Neural cell (in vitro differentiated cells): Measurements from ENCODE around the gene CHD6. TPM values are rescaled to one million over a fixed set of nuclear protein-coding genes. Genes with fewer than 3 reads are reported as not detected.

Source experiments
- H2AFZ ChIP-seq: fragments of 200-600, 300-800 bp; sonication (generic), shearing (Covaris generic); 2 replicates; pipeline ENCODE4 v1.6.0; 2014; ENCODE audit warnings: low read depth, mild to moderate bottlenecking, antibody characterized with exemption, low read length, moderate library complexity
- H3F3A ChIP-seq: fragments of 200-600 bp; shearing (Covaris generic); 2 replicates; pipeline ENCODE4 v1.6.1; 2016; ENCODE audit warnings: mild to moderate bottlenecking, moderate library complexity, mixed read lengths, antibody characterized with exemption, low read length; ENCODE audit not compliant: insufficient read depth, poor library complexity, severe bottlenecking
- H3K27ac ChIP-seq: fragments of 200-600, 300-800 bp; sonication (generic), shearing (Covaris generic); 2 replicates; pipeline ENCODE4 v1.5.1; 2014; ENCODE audit warnings: mild to moderate bottlenecking, low read length, moderate library complexity
- H3K27me3 ChIP-seq: fragments of 300-800, 200-600 bp; sonication (generic), shearing (Covaris generic); 2 replicates; pipeline ENCODE4 v1.6.0; 2014; ENCODE audit warnings: mild to moderate bottlenecking, low read depth, low read length, moderate library complexity; ENCODE audit not compliant: insufficient read depth
- H3K36me3 ChIP-seq: fragments of 300-800, 200-600 bp; sonication (generic), shearing (Covaris generic); 2 replicates; pipeline ENCODE4 v1.5.1; 2014; ENCODE audit warnings: mild to moderate bottlenecking, antibody characterized with exemption, low read length, moderate library complexity; ENCODE audit not compliant: insufficient read depth
- H3K4me2 ChIP-seq: fragments of 300-800, 200-600 bp; sonication (generic), shearing (Covaris generic); 2 replicates; pipeline ENCODE4 v1.6.0; 2014; ENCODE audit warnings: mild to moderate bottlenecking, low read length
- H3K4me3 ChIP-seq: fragments of 300-800, 200-600 bp; sonication (generic), shearing (Covaris generic); 2 replicates; pipeline ENCODE4 v1.5.1; 2014; ENCODE audit warnings: mild to moderate bottlenecking, low read length, moderate library complexity
- H3K79me2 ChIP-seq: fragments of 200-600 bp; shearing (Covaris generic); replicated peaks from 2 replicates; pipeline ENCODE4 v1.6.0; 2014; ENCODE audit warnings: mild to moderate bottlenecking, low read length, moderate library complexity; ENCODE audit not compliant: insufficient read depth
- H3K9ac ChIP-seq: fragments of 300-800, 200-600 bp; sonication (generic), shearing (Covaris generic); 2 replicates; pipeline ENCODE4 v1.6.1; 2016; ENCODE audit warnings: mild to moderate bottlenecking, low read length, mixed read lengths
- H3K9me2 ChIP-seq: fragments of 200-600 bp; shearing (Covaris generic); 2 replicates; pipeline ENCODE4 v1.6.1; 2016; ENCODE audit warnings: mild to moderate bottlenecking, low read length, mixed read lengths; ENCODE audit not compliant: insufficient read depth
- H3K9me3 ChIP-seq: fragments of 200-600, 300-800 bp; sonication (generic), shearing (Covaris generic); 2 replicates; pipeline ENCODE4 v1.6.1; 2016; ENCODE audit warnings: mild to moderate bottlenecking, mixed run types, low read length, moderate library complexity, mixed read lengths
- H4K20me1 ChIP-seq: fragments of 200-600 bp; shearing (Covaris generic); 2 replicates; pipeline ENCODE4 v1.6.1; 2016; ENCODE audit warnings: mild to moderate bottlenecking, mixed run types; ENCODE audit not compliant: insufficient read depth
- EP300 ChIP-seq: fragments of 450-650 bp; conservative IDR thresholded peaks from 2 replicates; pipeline ENCODE4 v1.6.1; 2014; ENCODE audit warnings: antibody characterized with exemption, mild to moderate bottlenecking, moderate library complexity; ENCODE audit not compliant: poor library complexity, severe bottlenecking
- EZH2 ChIP-seq: fragments of 200-600, 300-800 bp; shearing (Covaris generic), sonication (generic); IDR thresholded peaks from 2 replicates; pipeline ENCODE4 v1.6.1; 2014; ENCODE audit warnings: antibody characterized with exemption, low read length, borderline replicate concordance, mild to moderate bottlenecking; ENCODE audit not compliant: insufficient read depth, poor library complexity, severe bottlenecking
- MXI1 ChIP-seq: fragments of 450-650 bp; conservative IDR thresholded peaks from 2 replicates; pipeline ENCODE4 v1.6.1; 2014; ENCODE audit warnings: antibody characterized with exemption, mild to moderate bottlenecking; ENCODE audit not compliant: poor library complexity, severe bottlenecking
- POLR2AphosphoS5 ChIP-seq: IDR thresholded peaks from 2 replicates; pipeline ENCODE4 v1.6.1; 2012
- RAD21 ChIP-seq: fragments of 450-650 bp; conservative IDR thresholded peaks from 2 replicates; pipeline ENCODE4 v1.6.1; 2014; ENCODE audit warnings: antibody characterized with exemption, mild to moderate bottlenecking, moderate library complexity
- SMC3 ChIP-seq: fragments of 450-650 bp; conservative IDR thresholded peaks from 2 replicates; pipeline ENCODE4 v1.6.1; 2014; ENCODE audit warnings: antibody characterized with exemption, mild to moderate bottlenecking, moderate library complexity; ENCODE audit not compliant: poor library complexity
- TAF1 ChIP-seq: IDR thresholded peaks from 2 replicates; pipeline ENCODE4 v1.6.1; 2012; ENCODE audit warnings: low read depth
- polyA plus RNA-seq: library from polyadenylated mRNA; depleted of rRNA; stranded (reverse); fragments of >200 nt; gene quantifications from 2 replicates; pipeline ENCODE4 v1.2.3, GENCODE V29; 2014
- TF ChIP-seq, protein P1 (sequence below): IDR thresholded peaks from 2 replicates; pipeline ENCODE4 v1.6.1; 2012; ENCODE audit warnings: borderline replicate concordance
- TF ChIP-seq, protein P2 (sequence below): fragments of 450-650 bp; IDR thresholded peaks from 2 replicates; pipeline ENCODE4 v1.5.1; 2014; ENCODE audit warnings: antibody characterized with exemption, mild to moderate bottlenecking, moderate library complexity; ENCODE audit not compliant: poor library complexity, severe bottlenecking

CHD6 gene
- polyA plus RNA-seq, 1 donor from 2014 or later: 22.9 TPM

DNA sequence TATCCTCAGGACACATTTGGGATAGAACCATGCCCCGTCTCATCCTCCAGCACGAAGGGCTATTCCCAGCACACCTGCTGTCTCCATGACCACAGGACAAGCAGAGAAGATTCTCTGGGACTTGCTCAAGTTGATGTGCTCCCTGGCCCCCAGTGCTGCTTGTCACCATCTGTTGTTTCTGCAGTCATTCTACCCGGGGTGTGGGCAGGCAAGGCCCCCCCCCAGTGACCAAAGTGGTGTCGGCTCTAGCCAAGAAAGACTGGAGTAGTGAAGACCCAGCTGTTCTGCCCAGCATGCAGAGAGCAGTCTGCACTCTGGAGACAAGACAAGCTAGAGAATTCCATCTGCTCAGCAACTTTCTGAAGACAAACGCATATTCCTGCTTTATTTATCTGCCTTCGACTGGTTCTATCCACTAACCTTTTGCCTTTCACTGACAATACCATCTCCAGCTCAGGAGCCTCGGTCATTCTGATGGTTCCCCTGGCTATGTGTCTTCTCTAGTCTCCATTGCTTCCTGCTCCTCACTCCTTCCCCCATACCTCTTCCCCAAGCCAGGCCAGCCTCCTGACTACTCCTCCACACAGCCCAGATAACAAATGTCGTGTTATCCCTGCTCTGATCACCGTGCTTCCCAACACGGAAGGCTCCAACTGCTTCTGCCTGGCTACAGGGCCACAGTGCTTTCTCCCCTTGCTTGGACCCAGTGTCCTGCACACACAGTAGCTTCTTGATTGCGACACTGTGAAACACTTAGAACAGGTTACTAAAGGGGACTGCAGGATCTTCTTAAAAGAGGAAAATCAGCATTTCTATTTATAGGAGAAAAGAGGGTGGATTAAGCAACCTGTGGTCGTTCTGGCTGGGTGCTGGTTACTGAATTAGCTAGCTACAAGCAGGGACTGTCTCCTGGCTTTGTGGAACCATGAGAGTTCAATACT, 164.9 kb downstream of the CHD6 start:
- TF ChIP-seq, protein P1, sequence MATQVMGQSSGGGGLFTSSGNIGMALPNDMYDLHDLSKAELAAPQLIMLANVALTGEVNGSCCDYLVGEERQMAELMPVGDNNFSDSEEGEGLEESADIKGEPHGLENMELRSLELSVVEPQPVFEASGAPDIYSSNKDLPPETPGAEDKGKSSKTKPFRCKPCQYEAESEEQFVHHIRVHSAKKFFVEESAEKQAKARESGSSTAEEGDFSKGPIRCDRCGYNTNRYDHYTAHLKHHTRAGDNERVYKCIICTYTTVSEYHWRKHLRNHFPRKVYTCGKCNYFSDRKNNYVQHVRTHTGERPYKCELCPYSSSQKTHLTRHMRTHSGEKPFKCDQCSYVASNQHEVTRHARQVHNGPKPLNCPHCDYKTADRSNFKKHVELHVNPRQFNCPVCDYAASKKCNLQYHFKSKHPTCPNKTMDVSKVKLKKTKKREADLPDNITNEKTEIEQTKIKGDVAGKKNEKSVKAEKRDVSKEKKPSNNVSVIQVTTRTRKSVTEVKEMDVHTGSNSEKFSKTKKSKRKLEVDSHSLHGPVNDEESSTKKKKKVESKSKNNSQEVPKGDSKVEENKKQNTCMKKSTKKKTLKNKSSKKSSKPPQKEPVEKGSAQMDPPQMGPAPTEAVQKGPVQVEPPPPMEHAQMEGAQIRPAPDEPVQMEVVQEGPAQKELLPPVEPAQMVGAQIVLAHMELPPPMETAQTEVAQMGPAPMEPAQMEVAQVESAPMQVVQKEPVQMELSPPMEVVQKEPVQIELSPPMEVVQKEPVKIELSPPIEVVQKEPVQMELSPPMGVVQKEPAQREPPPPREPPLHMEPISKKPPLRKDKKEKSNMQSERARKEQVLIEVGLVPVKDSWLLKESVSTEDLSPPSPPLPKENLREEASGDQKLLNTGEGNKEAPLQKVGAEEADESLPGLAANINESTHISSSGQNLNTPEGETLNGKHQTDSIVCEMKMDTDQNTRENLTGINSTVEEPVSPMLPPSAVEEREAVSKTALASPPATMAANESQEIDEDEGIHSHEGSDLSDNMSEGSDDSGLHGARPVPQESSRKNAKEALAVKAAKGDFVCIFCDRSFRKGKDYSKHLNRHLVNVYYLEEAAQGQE: no peak
- TF ChIP-seq MXI1 (no peak), EZH2 (no peak), RAD21 (no peak), POLR2AphosphoS5 (no peak), SMC3 (no peak), TAF1 (no peak), EP300 (no peak)
- TF ChIP-seq, protein P2, sequence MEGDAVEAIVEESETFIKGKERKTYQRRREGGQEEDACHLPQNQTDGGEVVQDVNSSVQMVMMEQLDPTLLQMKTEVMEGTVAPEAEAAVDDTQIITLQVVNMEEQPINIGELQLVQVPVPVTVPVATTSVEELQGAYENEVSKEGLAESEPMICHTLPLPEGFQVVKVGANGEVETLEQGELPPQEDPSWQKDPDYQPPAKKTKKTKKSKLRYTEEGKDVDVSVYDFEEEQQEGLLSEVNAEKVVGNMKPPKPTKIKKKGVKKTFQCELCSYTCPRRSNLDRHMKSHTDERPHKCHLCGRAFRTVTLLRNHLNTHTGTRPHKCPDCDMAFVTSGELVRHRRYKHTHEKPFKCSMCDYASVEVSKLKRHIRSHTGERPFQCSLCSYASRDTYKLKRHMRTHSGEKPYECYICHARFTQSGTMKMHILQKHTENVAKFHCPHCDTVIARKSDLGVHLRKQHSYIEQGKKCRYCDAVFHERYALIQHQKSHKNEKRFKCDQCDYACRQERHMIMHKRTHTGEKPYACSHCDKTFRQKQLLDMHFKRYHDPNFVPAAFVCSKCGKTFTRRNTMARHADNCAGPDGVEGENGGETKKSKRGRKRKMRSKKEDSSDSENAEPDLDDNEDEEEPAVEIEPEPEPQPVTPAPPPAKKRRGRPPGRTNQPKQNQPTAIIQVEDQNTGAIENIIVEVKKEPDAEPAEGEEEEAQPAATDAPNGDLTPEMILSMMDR: no peak
- no peaks in the 10 kb centered on the region for H3F3A ChIP-seq
- peaks cover 13% of the 10 kb centered on the region for H3K36me3 ChIP-seq
- H3K9ac ChIP-seq: no peak overlapping the region
- no peaks in the 10 kb centered on the region for H3K9me2 ChIP-seq
- no peaks in the 10 kb centered on the region for H3K79me2 ChIP-seq
- no peaks in the 10 kb centered on the region for H4K20me1 ChIP-seq
- H3K4me3 ChIP-seq: no peak overlapping the region
- H3K4me2 ChIP-seq: no peak overlapping the region
- H3K27ac ChIP-seq: no peak overlapping the region
- no peaks in the 10 kb centered on the region for H3K9me3 ChIP-seq
- H3K27me3 ChIP-seq: no peaks in the 10 kb centered on the region
- no peak overlapping the region for H2AFZ ChIP-seq

DNA sequence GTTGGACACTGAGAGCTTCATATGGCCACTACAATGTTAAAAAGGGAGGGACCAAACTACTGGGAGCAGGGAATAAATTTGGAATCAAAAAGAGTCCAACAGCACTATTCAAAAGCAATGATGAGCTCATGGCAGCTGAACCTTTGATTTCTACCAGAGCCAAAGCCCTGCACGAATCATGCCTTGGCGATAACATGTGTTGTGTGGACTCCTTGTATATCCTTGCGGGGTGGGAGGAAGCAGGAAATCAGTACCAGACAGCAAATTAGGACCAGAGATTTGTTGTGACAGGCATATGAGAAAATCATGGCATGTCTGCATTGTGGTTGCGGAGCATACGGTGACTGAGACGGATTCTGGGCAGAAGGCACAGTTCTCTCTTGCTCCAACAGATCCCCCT, 166.0 kb downstream of the CHD6 start:
- Histone ChIP-seq H3K79me2 (no peaks in the 10 kb centered on the region), H3K4me3 (no peak overlapping the region), H3F3A (no peaks in the 10 kb centered on the region), H3K9me2 (no peaks in the 10 kb centered on the region), H2AFZ (no peak overlapping the region), H3K27me3 (no peaks in the 10 kb centered on the region), H3K9ac (no peak overlapping the region), H4K20me1 (no peaks in the 10 kb centered on the region), H3K27ac (no peak overlapping the region), H3K4me2 (no peak overlapping the region), H3K9me3 (no peaks in the 10 kb centered on the region), H3K36me3 (peaks cover 13% of the 10 kb centered on the region)
- TF ChIP-seq, protein P1: no peak
- TF ChIP-seq SMC3 (no peak), TAF1 (no peak), RAD21 (no peak), EZH2 (no peak), EP300 (no peak), MXI1 (no peak), POLR2AphosphoS5 (no peak)
- TF ChIP-seq, protein P2: no peak
